HEK293 (cell line): ENCODE measurements around the gene SORL1.

Experiments
- CTCF ChIP-seq: fragments of 450-650 bp; formaldehyde crosslinking; IDR thresholded peaks from 2 replicates; pipeline ENCODE4 v1.5.1; 2016; ENCODE audit warnings: missing biosample characterization, missing genetic modification characterization
- GLIS1 ChIP-seq: fragments of 450-650 bp; formaldehyde crosslinking; IDR thresholded peaks from 2 replicates; pipeline ENCODE4 v1.5.1; 2016; ENCODE audit warnings: missing biosample characterization, missing genetic modification characterization
- PBX3 ChIP-seq: sonication (generic); formaldehyde crosslinking; IDR thresholded peaks from 2 replicates; pipeline ENCODE4 v1.8.1; 2022; ENCODE audit warnings: mild to moderate bottlenecking, moderate library complexity, missing genetic modification reagents
- YY1 ChIP-seq: fragments of 450-650 bp; formaldehyde crosslinking; IDR thresholded peaks from 2 replicates; pipeline ENCODE4 v1.5.1; 2018; ENCODE audit warnings: missing biosample characterization, missing genetic modification characterization
- ZBTB7A ChIP-seq: fragments of 450-650 bp; formaldehyde crosslinking; IDR thresholded peaks from 2 replicates; pipeline ENCODE4 v1.5.1; 2016; ENCODE audit warnings: low read depth, missing biosample characterization, missing genetic modification characterization
- ZNF184 ChIP-seq: fragments of 450-650 bp; IDR thresholded peaks from 2 replicates; pipeline ENCODE4 v1.5.1; 2018; ENCODE audit warnings: missing biosample characterization, mild to moderate bottlenecking, missing genetic modification characterization
- ZNF311 ChIP-seq: fragments of 450-650 bp; formaldehyde crosslinking; IDR thresholded peaks from 2 replicates; pipeline ENCODE4 v1.5.1; 2017; ENCODE audit warnings: missing biosample characterization, missing genetic modification characterization, borderline replicate concordance
- ZNF530 ChIP-seq: fragments of 450-650 bp; formaldehyde crosslinking; IDR thresholded peaks from 2 replicates; pipeline ENCODE4 v1.5.1; 2016; ENCODE audit warnings: low read depth, missing biosample characterization, missing genetic modification characterization
- ZNF645 ChIP-seq: fragments of 450-650 bp; formaldehyde crosslinking; IDR thresholded peaks from 2 replicates; pipeline ENCODE4; 2016; ENCODE audit warnings: missing biosample characterization, missing genetic modification characterization

- TF ChIP-seq CTCF (tag by site-specific recombination): no peak
- no peak for TF ChIP-seq ZNF530
- TF ChIP-seq YY1 (tag by site-specific recombination): no peak
- TF ChIP-seq ZBTB7A (tag by site-specific recombination): no peak
- TF ChIP-seq PBX3 (CRISPR knock-in tag): no peak
- TF ChIP-seq GLIS1 (tag by site-specific recombination): no peak
- no peak for TF ChIP-seq ZNF311 (tag by site-specific recombination)
- TF ChIP-seq ZNF184 (tag by site-specific recombination): no peak
- TF ChIP-seq ZNF645 (tag by site-specific recombination): no peak
Measured at GRCh38 chr11:121417607-121418006, 34.5 kb upstream of the SORL1 start.
